HG02588 (cell line): Measurements from ENCODE around the gene OSMR.
"Not testable (repeated sequence)": the region's sequence is repeated elsewhere in the genome, so short reads cannot be mapped to it uniquely, and the experiment has no call there.

Experiments
- ATAC-seq: cut with Tn5 transposase; IDR thresholded peaks from one replicate; pipeline ENCODE4 v1.9.1; 2021; ENCODE audit warnings: mild to moderate bottlenecking, moderate library complexity; ENCODE audit not compliant: unreplicated experiment

Gene OSMR

DNA sequence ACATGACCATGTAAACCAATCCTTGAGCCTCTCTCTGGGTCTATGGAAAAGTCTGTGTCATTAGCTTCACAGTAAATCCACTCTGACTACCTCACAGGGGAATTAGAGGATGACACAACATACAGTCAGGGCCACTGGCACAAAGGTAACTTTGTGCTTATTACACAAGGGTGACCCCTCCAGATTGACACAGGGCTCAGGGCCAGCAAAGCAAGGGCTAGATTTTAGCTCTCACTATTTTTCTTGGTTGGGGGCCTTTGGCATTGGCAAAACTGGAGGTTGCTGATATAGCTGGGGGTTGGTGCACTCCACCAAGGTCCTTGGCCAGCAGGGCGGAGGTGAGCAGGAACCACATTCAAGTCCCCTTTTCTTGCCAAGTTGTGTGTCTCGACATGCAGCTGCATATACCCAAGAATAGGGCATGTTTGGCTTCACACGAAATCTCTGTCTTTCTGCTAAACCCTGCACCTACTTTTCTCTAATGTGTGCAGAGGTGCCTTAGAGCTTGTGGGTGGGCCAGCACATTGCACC, 15.2 kb upstream of the OSMR start:
- ATAC-seq, result no peak

DNA sequence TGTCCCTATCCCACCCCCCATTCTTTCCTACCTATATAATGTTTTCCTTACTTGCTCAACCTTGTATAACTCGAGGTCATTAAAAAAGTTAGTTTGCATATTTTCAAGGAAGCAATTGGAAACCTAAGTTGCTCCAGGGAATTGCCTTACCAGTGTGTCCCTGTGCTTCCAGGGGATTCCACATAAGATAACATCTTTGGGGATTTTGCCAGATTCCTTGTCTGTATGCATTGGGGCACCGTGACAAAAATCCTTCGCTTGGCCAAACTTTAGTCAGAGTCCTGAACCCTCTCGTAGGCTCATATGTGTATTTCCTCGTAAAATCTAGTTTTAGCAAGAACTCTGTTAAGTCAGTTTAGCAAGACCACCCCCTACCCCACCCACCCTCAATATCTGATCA, 14.7 kb upstream of the OSMR start:
- ATAC-seq, result no peak

DNA sequence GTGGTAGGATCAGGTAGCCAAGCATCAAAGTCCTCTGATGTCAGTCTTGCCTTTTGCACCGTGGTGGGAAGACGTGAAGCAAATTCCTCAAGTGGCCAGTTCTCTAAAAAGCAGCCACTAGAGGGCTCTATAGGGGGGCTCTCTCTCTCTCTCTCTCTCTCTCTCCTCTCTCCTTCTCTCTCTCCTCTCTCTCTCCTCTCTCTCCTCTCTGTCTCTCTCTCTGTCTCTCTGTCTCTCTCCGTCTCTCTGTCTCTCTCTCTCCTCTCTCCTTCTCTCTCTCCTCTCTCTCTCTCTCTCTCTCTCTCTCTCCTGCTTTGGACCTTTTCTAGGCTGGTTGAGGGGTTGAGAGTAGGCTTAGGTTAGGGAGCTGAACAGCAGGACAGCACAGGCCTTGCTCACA, 13.9 kb upstream of the OSMR start:
- no peak for ATAC-seq

- no peak for ATAC-seq
Observed at GRCh38 chr5:38832810-38833209, 13.0 kb upstream of the OSMR start.

DNA sequence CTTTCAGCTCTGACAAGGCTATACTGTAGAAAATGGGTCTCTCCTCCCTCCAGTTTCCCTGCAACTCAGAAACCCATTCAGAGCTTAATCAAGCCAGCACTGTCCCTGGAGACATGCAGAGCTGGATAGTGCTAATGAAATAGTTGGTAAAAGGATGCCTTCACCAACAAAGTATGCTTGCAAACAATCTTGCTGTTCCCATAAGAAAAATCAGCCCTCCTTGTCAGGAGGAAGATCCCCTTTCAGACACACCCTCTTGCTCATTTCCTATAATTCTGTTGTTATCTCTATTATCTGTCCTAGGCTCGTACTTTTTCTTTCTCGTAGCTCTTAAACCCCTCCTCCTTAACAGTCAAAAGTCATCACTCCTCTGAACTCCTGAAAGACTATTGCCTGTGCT, 9.9 kb upstream of the OSMR start:
- no peak for ATAC-seq

DNA sequence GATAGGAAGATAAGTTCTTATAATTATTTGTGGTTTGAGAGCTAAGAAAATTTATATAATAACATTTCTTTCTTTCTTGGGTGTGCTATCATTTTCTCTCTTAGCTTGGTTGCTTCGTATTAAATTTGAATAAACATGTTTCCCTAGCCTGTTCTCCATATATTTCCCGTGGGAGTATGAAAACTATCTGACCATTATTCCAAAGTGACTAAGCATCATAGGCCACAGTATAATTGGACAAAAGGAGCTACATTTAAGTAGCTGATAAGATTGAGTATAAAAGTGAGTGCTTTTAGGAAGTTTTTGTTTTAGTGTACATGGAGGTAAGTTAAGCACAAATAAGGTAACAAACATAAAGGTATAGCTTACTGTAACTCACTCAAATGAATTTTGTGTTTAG, 8.4 kb upstream of the OSMR start:
- no peak for ATAC-seq

- ATAC-seq, result no peak
Observed at GRCh38 chr5:38837932-38838331, 7.9 kb upstream of the OSMR start.

DNA sequence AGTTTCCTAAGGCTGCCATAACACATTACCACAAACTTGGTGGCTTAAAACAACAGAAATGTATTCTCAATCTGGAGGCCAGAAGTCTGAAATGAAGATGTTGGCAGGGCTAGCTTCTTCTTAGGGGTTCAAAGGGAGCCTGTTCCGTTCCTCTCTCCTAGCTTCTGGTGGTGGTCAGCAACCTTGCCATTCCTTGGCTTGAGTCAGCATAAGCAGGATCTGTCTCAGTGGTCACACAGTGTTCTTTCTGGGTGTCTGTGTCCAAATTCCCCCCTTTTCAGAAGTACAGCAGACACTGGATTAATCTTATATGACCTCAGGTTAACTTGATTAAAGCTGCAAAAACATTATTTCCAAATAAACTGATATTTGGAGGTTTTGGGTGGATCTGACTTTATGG, 2.1 kb upstream of the OSMR start:
- ATAC-seq, result no peak

DNA sequence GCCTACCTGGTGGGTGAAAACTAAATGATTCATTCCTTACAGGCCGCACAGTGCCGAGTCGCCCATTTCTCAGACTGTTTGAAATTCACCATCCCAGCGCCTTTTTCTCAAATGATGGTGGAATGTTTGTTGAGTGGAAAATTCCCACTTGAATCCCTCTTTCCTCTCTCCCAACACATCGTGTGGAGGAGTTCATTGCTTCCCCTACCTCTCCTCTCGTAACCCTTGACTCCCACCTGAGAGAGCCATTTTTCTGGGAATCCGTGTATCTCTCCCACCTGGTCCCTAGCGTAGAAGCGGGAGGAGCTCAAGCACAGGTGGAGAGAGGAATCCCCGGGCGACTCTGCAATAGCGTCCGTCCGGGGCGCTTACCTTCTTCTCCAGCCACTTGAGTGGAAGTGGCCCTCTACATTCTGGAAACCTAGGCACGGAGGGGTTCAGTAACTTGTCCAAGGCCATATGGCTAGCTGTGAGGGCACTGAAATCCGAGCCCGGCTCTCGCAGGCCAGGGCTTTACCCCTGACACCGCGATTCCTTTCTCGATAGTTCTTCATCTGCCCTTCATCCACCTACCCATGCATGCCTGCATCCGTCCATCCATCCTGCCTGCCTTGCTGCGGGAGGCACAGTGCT, 683 bp downstream of the OSMR start:
- ATAC-seq, result no peak

DNA sequence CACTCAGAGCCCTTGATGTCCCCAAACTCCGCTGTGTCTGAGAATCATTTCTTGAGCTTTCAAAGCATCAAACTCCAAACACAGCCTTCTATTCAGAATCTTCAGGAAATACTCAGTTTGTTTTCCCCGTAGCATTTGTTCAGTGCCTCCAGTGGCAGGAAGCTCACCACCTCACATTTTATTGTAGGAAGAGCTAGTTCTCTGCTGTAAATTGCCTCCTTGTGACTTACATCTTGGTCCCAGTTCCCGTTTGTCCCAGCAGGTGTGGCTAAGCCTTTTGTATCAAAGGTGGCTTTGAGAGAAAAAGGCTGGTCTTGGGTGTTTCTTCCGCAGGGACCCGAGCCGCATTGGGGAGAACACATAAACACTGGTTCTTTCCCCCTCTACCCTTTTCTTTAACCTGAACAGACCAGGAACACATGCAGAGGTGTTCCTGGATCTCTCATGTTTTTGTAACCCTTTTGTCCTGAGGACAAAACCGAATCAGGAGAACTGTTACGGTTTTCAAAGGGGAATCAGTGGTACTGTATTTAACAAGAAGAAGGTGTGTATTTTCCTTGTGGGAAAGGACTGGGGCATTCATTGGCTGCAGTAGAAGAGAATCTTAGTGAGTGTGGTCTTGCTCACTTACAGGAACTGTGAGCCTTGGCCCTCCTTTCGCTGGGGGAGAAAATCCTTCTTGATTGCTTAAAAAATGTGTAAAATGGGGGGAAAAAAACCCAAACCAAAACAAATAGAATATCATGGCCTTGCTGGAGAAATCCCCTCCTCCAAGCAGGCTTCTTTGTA, 1.9 kb downstream of the OSMR start:
- ATAC-seq, result no peak

GRCh38 chr5:38848637-38849036, 2.8 kb downstream of the OSMR start:
- no peak for ATAC-seq

GRCh38 chr5:38851640-38852039, 5.8 kb downstream of the OSMR start:
- not testable (repeated sequence) for ATAC-seq

GRCh38 chr5:38853753-38854470, 8.1 kb downstream of the OSMR start:
- ATAC-seq, result no peak

DNA sequence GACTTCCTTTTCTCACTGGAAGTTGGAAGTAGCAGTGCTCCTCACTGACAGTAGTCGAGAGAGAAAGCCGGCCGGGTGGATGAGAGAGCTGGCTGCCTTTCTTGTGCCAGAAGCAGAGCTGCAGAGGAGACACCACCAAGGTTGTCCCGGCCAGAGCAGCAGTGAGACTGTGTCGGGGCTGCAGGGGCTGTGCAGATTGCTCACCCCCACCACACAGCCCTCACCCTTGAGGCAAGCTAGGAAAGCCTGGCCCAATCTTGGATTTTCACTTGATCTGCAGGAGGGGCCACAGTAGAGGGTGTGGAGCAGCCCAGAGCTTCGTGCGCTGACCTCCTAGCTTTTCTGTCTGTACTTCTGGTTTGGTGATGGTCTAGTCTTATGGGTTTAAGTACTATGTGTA, 9.1 kb downstream of the OSMR start:
- ATAC-seq, result no peak

- ATAC-seq, result no peak
Observed at GRCh38 chr5:38856660-38857059, 10.8 kb downstream of the OSMR start.

- no peak for ATAC-seq
Observed at GRCh38 chr5:38858839-38859238, 13.0 kb downstream of the OSMR start.

- not testable (repeated sequence) for ATAC-seq
Observed at GRCh38 chr5:38861986-38862770, 16.4 kb downstream of the OSMR start.

- ATAC-seq, result no peak
Observed at GRCh38 chr5:38866362-38867031, 20.7 kb downstream of the OSMR start.

GRCh38 chr5:38867032-38867398, 21.2 kb downstream of the OSMR start:
- ATAC-seq, result no peak

GRCh38 chr5:38867416-38867815, 21.6 kb downstream of the OSMR start:
- ATAC-seq, result no peak

DNA sequence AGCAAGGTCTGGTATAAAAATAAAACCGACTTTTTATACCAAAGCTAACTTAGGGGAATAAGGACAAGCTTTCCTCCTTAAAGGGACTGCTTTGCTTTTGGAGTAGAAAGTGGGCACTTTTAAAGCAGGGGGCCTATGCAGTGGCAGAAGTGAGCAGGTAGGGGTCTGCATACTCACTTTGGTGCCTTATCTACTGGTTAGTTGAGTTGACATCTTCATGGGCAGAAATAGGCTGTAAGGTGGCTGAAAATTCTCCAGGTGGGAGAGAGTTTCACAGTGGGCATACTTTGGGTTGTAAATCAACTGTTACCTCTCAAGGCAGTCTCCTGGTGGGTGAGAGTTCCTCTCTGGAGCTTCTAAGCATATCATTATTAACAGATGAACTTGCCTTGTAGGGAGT, 24.8 kb downstream of the OSMR start:
- no peak for ATAC-seq
